Osteocyte (in vitro differentiated cells): ENCODE data around the gene PSEN1. TPM values are rescaled to one million over a fixed set of nuclear protein-coding genes. Genes with fewer than 3 reads are reported as not detected.

Experiments
- DNase-seq: peaks from one replicate; pipeline ENCODE4 v3.0.0; 2021; ENCODE audit warnings: mixed read lengths; ENCODE audit not compliant: unreplicated experiment; ENCODE audit errors: extremely low spot score
- H3K27ac Mint-ChIP-seq: one replicate; pipeline ENCODE4 v1.8.0; 2021; ENCODE audit warnings: mild to moderate bottlenecking, mixed read lengths; ENCODE audit not compliant: unreplicated experiment
- H3K27me3 Mint-ChIP-seq: one replicate; pipeline ENCODE4 v1.8.0; 2021; ENCODE audit warnings: mixed read lengths; ENCODE audit not compliant: unreplicated experiment
- H3K36me3 Mint-ChIP-seq: one replicate; pipeline ENCODE4 v1.8.0; 2021; ENCODE audit warnings: mixed read lengths; ENCODE audit not compliant: unreplicated experiment
- H3K4me1 Mint-ChIP-seq: one replicate; pipeline ENCODE4 v1.8.0; 2021; ENCODE audit warnings: mixed read lengths; ENCODE audit not compliant: unreplicated experiment
- H3K4me3 Mint-ChIP-seq: one replicate; pipeline ENCODE4 v1.8.0; 2021; ENCODE audit warnings: mild to moderate bottlenecking, moderate library complexity, mixed read lengths; ENCODE audit not compliant: unreplicated experiment
- H3K9me3 Mint-ChIP-seq: one replicate; pipeline ENCODE4 v1.8.0; 2021; ENCODE audit warnings: mixed read lengths; ENCODE audit not compliant: unreplicated experiment
- total RNA-seq: library from RNA; stranded (reverse); gene quantifications from 2 replicates; pipeline ENCODE4 v1.2.1, GENCODE V29; 2021
- TF ChIP-seq, protein P1 (sequence below): fragments of 200-600 bp; sonication (generic); IDR thresholded peaks from 2 replicates; pipeline ENCODE4 v1.5.0; 2021; ENCODE audit warnings: antibody characterized with exemption, mild to moderate bottlenecking, moderate library complexity

Gene PSEN1
- total RNA-seq, 1 donor from 2014 or later: 64.4 TPM

- no peak overlapping the region for H3K27ac Mint-ChIP-seq
- peaks cover 9% of the 10 kb centered on the region for H3K36me3 Mint-ChIP-seq
- DNase-seq: no peak
- TF ChIP-seq, protein P1, sequence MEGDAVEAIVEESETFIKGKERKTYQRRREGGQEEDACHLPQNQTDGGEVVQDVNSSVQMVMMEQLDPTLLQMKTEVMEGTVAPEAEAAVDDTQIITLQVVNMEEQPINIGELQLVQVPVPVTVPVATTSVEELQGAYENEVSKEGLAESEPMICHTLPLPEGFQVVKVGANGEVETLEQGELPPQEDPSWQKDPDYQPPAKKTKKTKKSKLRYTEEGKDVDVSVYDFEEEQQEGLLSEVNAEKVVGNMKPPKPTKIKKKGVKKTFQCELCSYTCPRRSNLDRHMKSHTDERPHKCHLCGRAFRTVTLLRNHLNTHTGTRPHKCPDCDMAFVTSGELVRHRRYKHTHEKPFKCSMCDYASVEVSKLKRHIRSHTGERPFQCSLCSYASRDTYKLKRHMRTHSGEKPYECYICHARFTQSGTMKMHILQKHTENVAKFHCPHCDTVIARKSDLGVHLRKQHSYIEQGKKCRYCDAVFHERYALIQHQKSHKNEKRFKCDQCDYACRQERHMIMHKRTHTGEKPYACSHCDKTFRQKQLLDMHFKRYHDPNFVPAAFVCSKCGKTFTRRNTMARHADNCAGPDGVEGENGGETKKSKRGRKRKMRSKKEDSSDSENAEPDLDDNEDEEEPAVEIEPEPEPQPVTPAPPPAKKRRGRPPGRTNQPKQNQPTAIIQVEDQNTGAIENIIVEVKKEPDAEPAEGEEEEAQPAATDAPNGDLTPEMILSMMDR: no peak
- H3K9me3 Mint-ChIP-seq: no peaks in the 10 kb centered on the region
- H3K4me1 Mint-ChIP-seq: peaks cover 2% of the 10 kb centered on the region
- no peak overlapping the region for H3K4me3 Mint-ChIP-seq
- no peaks in the 10 kb centered on the region for H3K27me3 Mint-ChIP-seq
Measured at GRCh38 chr14:73252491-73253322, 116.4 kb downstream of the PSEN1 start.

- Mint-ChIP-seq H3K27ac (no peak overlapping the region), H3K36me3 (peaks cover 9% of the 10 kb centered on the region), H3K4me1 (no peaks in the 10 kb centered on the region), H3K4me3 (no peak overlapping the region), H3K9me3 (no peaks in the 10 kb centered on the region), H3K27me3 (no peaks in the 10 kb centered on the region)
- no peak for DNase-seq
- TF ChIP-seq, protein P1: no peak
Measured at GRCh38 chr14:73253323-73253610, 117.0 kb downstream of the PSEN1 start.

DNA sequence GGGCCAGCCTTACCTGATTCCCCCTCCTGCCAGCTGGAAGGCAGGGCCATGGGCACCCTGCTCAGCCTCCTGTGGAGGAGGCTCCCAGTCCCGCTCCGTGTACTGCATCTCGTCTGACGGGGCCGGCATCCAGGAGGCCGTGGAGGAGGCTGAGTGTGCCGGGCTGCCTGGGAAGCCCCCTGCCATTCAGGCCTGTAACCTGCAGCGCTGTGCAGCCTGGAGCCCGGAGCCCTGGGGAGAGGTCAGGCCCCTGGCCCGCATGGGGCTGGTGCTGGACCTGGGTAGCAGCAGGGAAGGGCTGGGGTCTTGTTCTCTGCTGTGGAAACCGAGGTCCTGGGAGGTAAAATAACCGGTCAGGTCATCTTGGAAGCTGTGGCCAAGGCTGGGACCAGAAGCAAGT lies 117.4 kb downstream of the PSEN1 start:
- Mint-ChIP-seq H3K9me3 (no peaks in the 10 kb centered on the region), H3K4me1 (no peaks in the 10 kb centered on the region), H3K4me3 (no peak overlapping the region), H3K36me3 (peaks cover 9% of the 10 kb centered on the region), H3K27me3 (no peaks in the 10 kb centered on the region), H3K27ac (no peak overlapping the region)
- TF ChIP-seq, protein P1: no peak
- no peak for DNase-seq

DNA sequence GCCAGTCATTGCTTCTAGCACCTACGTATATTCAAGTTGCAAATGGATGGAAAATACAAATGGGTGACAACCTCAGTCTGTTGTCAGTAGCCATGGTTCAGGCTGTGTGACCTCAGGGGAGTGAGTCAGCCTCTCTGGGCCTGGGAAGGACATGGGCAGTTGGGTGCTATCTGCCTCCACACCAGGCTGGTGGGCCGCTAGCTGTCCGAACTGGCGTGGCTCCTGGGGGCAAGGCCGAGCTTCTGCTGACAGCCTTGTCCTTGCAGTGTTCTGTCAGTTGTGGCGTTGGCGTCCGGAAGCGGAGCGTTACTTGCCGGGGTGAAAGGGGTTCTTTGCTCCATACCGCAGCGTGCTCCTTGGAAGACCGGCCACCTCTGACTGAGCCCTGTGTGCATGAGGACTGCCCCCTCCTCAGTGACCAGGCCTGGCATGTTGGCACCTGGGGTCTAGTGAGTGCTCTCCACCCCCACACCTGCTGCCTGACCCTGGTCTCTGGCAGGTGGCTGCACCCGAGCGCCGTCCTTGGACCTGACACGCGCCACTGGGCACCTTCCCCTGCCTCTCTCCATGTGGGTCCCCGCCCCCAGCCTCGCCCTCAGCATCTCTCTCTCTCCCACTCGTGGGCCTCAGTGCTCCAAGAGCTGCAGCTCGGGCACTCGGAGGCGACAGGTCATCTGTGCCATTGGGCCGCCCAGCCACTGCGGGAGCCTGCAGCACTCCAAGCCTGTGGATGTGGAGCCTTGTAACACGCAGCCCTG lies 118.1 kb downstream of the PSEN1 start:
- Mint-ChIP-seq H3K27me3 (no peaks in the 10 kb centered on the region), H3K9me3 (no peaks in the 10 kb centered on the region), H3K4me3 (no peak overlapping the region), H3K4me1 (no peaks in the 10 kb centered on the region), H3K27ac (no peak overlapping the region), H3K36me3 (peaks cover 9% of the 10 kb centered on the region)
- DNase-seq: no peak
- TF ChIP-seq, protein P1: no peak

- Mint-ChIP-seq H3K27me3 (no peaks in the 10 kb centered on the region), H3K27ac (no peak overlapping the region), H3K4me3 (no peak overlapping the region), H3K9me3 (no peaks in the 10 kb centered on the region), H3K36me3 (peaks cover 9% of the 10 kb centered on the region), H3K4me1 (no peaks in the 10 kb centered on the region)
- TF ChIP-seq, protein P1: no peak
- no peak for DNase-seq
Measured at GRCh38 chr14:73255005-73255400, 118.7 kb downstream of the PSEN1 start.
